ENCODE data around the gene FNDC11. TPM values are rescaled to one million over a fixed set of nuclear protein-coding genes. Genes with fewer than 3 reads are reported as not detected.
A peak's percentile ranks its signal among the peaks of the same experiment; 100 is the strongest.

FNDC11 gene
- total and polyA plus RNA-seq, 2 of the 13 experiments (the other 11 are each of a cell fraction or from before 2014, with no cell fraction given) = 0.07 TPM; not detected in 1

GRCh38 chr20:63554361-63555278 is 661 bp downstream of the FNDC11 start (continued):
- TF ChIP-seq ATF7-NPFF (CRISPR knock-in tag; IDR thresholded peaks at IDR 0.05; ENCODE audit: low read depth) (0 out of 2 replicates have a peak, but pooled peaks have one; percentile 39), NFKB2 (CRISPR knock-in tag; IDR thresholded peaks at IDR 0.05; ENCODE audit: borderline replicate concordance) (peak; percentile 61; the same call in 1 of the 2 replicates), ZNF225 (CRISPR knock-in tag; IDR thresholded peaks at IDR 0.05) (no peak), SUZ12 (IDR thresholded peaks at IDR 0.05; ENCODE audit: low read depth, low read length) (no peak), ZNF883 (CRISPR knock-in tag; IDR thresholded peaks at IDR 0.05; ENCODE audit: not compliant biosample characterization) (peak; percentile 24), ZNF280D (CRISPR knock-in tag; IDR thresholded peaks at IDR 0.05) (0 out of 2 replicates have a peak, but pooled peaks have one; percentile 15), PREB (CRISPR knock-in tag; IDR thresholded peaks at IDR 0.05) (no peak), ZNF577 (CRISPR knock-in tag; IDR thresholded peaks at IDR 0.05; ENCODE audit: borderline replicate concordance, low read depth) (no peak), THRA (CRISPR knock-in tag; IDR thresholded peaks at IDR 0.05; ENCODE audit: borderline replicate concordance) (no peak), ZFP91 (CRISPR knock-in tag; IDR thresholded peaks at IDR 0.05; ENCODE audit: borderline replicate concordance) (peak; percentile 49; the same call in 1 of the 2 replicates), CHD4 (IDR thresholded peaks at IDR 0.05; ENCODE audit: borderline replicate concordance, low read length) (no peak), E2F5 (CRISPR knock-in tag; conservative IDR thresholded peaks at IDR 0.05) (no peak)

Measured in HepG2 (cell line).